Esophagus squamous epithelium (tissue), 4 donors: ENCODE results near the gene TRAPPC4.

ENCODE experiments used
- POLR2A ChIP-seq, 4 donors: fragments of 450-650 bp; IDR thresholded peaks; one replicate each; pipeline ENCODE4 v1.6.1; 2017; ENCODE audit warnings: antibody characterized with exemption in 4 of 4, mild to moderate bottlenecking in 4 of 4, moderate library complexity in 3 of 4
- TF ChIP-seq, protein P1 (sequence below), 6 experiments: fragments of 450-650 bp in 4 of 6; fragments of 200-600 bp in 2 of 6; sonication (generic) in 2 of 6; IDR thresholded peaks; one replicate each; pipeline ENCODE4 v1.5.1; 2016 to 2019; ENCODE audit warnings: antibody characterized with exemption in 6 of 6, mild to moderate bottlenecking in 4 of 6, moderate library complexity in 4 of 6

DNA sequence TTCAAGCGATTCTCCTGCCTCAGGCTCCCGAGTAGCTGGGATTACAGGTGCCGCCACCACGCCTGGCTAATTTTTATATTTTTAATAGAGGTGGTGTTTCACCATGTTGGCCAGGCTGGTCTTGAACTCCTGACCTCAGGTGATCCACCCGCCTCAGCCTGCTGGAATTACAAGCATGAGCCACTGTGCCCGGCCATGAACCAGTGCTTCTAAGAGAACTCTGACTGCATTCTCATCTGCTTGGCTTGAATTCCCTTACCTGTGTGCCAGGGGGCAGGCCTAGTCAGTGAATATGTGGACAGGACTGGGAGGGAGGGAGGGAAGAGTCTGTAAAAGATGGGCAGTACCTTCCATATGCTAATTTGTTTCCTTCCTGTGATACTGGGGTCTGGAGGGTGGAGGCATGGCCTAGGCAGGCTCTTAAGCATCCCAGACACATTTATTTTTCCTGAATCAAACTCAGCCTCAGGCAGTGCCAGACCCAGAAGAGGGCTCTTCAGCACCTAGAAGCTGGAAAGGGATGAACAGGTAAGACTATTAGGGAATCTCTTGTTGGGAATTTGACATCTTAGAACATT lies 7.0 kb upstream of the TRAPPC4 start:
- TF ChIP-seq POLR2A (IDR thresholded peaks at IDR 0.05) = no peak
- TF ChIP-seq, protein P1, sequence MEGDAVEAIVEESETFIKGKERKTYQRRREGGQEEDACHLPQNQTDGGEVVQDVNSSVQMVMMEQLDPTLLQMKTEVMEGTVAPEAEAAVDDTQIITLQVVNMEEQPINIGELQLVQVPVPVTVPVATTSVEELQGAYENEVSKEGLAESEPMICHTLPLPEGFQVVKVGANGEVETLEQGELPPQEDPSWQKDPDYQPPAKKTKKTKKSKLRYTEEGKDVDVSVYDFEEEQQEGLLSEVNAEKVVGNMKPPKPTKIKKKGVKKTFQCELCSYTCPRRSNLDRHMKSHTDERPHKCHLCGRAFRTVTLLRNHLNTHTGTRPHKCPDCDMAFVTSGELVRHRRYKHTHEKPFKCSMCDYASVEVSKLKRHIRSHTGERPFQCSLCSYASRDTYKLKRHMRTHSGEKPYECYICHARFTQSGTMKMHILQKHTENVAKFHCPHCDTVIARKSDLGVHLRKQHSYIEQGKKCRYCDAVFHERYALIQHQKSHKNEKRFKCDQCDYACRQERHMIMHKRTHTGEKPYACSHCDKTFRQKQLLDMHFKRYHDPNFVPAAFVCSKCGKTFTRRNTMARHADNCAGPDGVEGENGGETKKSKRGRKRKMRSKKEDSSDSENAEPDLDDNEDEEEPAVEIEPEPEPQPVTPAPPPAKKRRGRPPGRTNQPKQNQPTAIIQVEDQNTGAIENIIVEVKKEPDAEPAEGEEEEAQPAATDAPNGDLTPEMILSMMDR (IDR thresholded peaks at IDR 0.05) = no peak
